B cell (primary cell): ENCODE measurements around the gene ACSF2. TPM values are rescaled to one million over a fixed set of nuclear protein-coding genes. Genes with fewer than 3 reads are reported as not detected.

Experiments used
- ATAC-seq: fragments of 200-7000 bp; cut with Tn5 transposase; one replicate; pipeline ENCODE4 v1.10.0; 2021; ENCODE audit warnings: low read depth, mild to moderate bottlenecking, moderate number of reproducible peaks, moderate library complexity
- CTCF ChIA-PET: fragments of 350-600 bp; sonication (Branson Sonifier 250); formaldehyde crosslinking; loops from one replicate; lab custom pipeline; 2021; ENCODE audit warnings: antibody characterized with exemption, inconsistent platforms; lab: Charles Lee
- POLR2A ChIA-PET: fragments of 350-600 bp; sonication (Branson Sonifier 250); formaldehyde crosslinking; loops from one replicate; lab custom pipeline; 2021; ENCODE audit warnings: antibody characterized with exemption; lab: Charles Lee
- DNase-seq: peaks from one replicate; pipeline ENCODE4 v3.0.0; 2013
- H2AFZ ChIP-seq: 2 replicates; pipeline ENCODE4 v1.6.1; 2012; ENCODE audit warnings: mild to moderate bottlenecking, low read depth, low read length; ENCODE audit not compliant: insufficient read depth, poor library complexity, severe bottlenecking
- H3K27ac ChIP-seq, 2 donors: 1 replicate in 1 of 2; 2 replicates in 1 of 2; pipeline ENCODE4 v1.5.1; 2012 to 2013; ENCODE audit warnings: low read length in 2 of 2, mild to moderate bottlenecking in 2 of 2, moderate library complexity in 1 of 2
- H3K27me3 ChIP-seq, 4 experiments: fragments of 200-600 bp in 1 of 4; sonication (generic) in 1 of 4; replicated peaks in 1 of 4; 1 replicate in 2 of 4; 2 replicates in 2 of 4; pipeline versions ENCODE4 v1.6.1 to v1.7.0; 2013 to 2016; ENCODE audit warnings: low read length in 3 of 4, mild to moderate bottlenecking in 2 of 4, mixed read lengths in 1 of 4, moderate library complexity in 1 of 4; ENCODE audit not compliant: insufficient read depth in 4 of 4, control insufficient read depth in 3 of 4; ENCODE audit errors: control extremely low read depth in 1 of 4
- H3K36me3 ChIP-seq, 2 experiments: replicated peaks in 1 of 2; 1 replicate in 1 of 2; 2 replicates in 1 of 2; pipeline versions ENCODE4 v1.6.1 to v1.7.1; 2013; ENCODE audit warnings: low read length in 1 of 2; ENCODE audit not compliant: insufficient read depth in 2 of 2, control insufficient read depth in 1 of 2; ENCODE audit errors: control extremely low read depth in 1 of 2, extremely low read depth in 1 of 2
- H3K4me1 ChIP-seq, 2 donors: fragments of 200-600 bp in 1 of 2; sonication (generic) in 1 of 2; 1 replicate in 1 of 2; 2 replicates in 1 of 2; pipeline versions ENCODE4 v1.5.1 to v1.6.1; 2013 to 2017; ENCODE audit warnings: low read length in 2 of 2; ENCODE audit not compliant: control insufficient read depth in 2 of 2, insufficient read depth in 2 of 2
- H3K4me2 ChIP-seq: replicated peaks from 2 replicates; pipeline ENCODE3; 2012; ENCODE audit warnings: mild to moderate bottlenecking, low read depth, low read length; ENCODE audit not compliant: poor library complexity, severe bottlenecking
- H3K4me3 ChIP-seq, 5 experiments: fragments of 200-600 bp in 1 of 5; sonication (generic) in 1 of 5; 1 replicate in 3 of 5; 2 replicates in 2 of 5; pipeline versions ENCODE4 v1.5.1 to v1.7.0; 2011 to 2016; ENCODE audit warnings: low read length in 4 of 5, mild to moderate bottlenecking in 4 of 5, low read depth in 2 of 5, control low read depth in 1 of 5, moderate library complexity in 1 of 5; ENCODE audit not compliant: insufficient read depth in 1 of 5; ENCODE audit errors: control extremely low read depth in 1 of 5, extremely low read depth in 1 of 5
- H3K79me2 ChIP-seq: fragments of 200-600 bp; sonication (generic); one replicate; pipeline ENCODE4 v1.6.0; 2016; ENCODE audit warnings: low read length; ENCODE audit not compliant: control insufficient read depth, insufficient read depth
- H3K9ac ChIP-seq: fragments of 200-600 bp; sonication (generic); 2 replicates; pipeline ENCODE4 v1.6.1; 2017; ENCODE audit warnings: mild to moderate bottlenecking, low read length, moderate library complexity
- H3K9me3 ChIP-seq, 3 donors: one replicate each; pipeline versions ENCODE4 v1.6.1 to v1.7.1; 2013; ENCODE audit warnings: low read length in 2 of 3; ENCODE audit not compliant: control insufficient read depth in 2 of 3, insufficient read depth in 1 of 3; ENCODE audit errors: control extremely low read depth in 1 of 3
- H4K20me1 ChIP-seq: 2 replicates; pipeline ENCODE4 v1.6.0; 2012; ENCODE audit warnings: mild to moderate bottlenecking, low read length; ENCODE audit not compliant: insufficient read depth, control insufficient read depth, poor library complexity, severe bottlenecking
- H3K27ac Mint-ChIP-seq: one replicate; pipeline ENCODE4 v1.8.0; 2021; ENCODE audit warnings: mixed read lengths
- H3K27me3 Mint-ChIP-seq: one replicate; pipeline ENCODE4 v1.8.0; 2021; ENCODE audit warnings: mixed read lengths
- H3K4me1 Mint-ChIP-seq: one replicate; pipeline ENCODE4 v1.8.0; 2021; ENCODE audit warnings: mixed read lengths
- H3K4me3 Mint-ChIP-seq: one replicate; pipeline ENCODE4 v1.8.0; 2021; ENCODE audit warnings: mixed read lengths
- H3K9me3 Mint-ChIP-seq: one replicate; pipeline ENCODE4 v1.8.0; 2022; ENCODE audit warnings: mixed read lengths; ENCODE audit not compliant: insufficient read depth
- EZH2 ChIP-seq: IDR thresholded peaks from 2 replicates; pipeline ENCODE4 v1.6.1; 2012; ENCODE audit warnings: borderline replicate concordance, low read depth, mild to moderate bottlenecking, moderate library complexity, low read length; ENCODE audit not compliant: insufficient read depth, poor library complexity, severe bottlenecking
- WGBS: methylation state at CpG from one replicate; pipeline ENCODE4 v1.1.5; 2013; ENCODE audit warnings: missing lambda C conversion rate; ENCODE audit not compliant: insufficient coverage; 5-methylcytosine and 5-hydroxymethylcytosine counted together
- intact Hi-C: fragments of 100-400 bp; cut with micrococcal nuclease; formaldehyde crosslinking; loops from one replicate; pipeline ENCODE4 v1.10.0; 2022
- polyA plus RNA-seq: library from polyadenylated mRNA; depleted of rRNA; stranded (reverse); fragments of >200 nt; gene quantifications from 2 replicates; pipeline ENCODE4 v1.2.3, GENCODE V29; 2012
- total RNA-seq, 2 donors: library from RNA; stranded (reverse); fragments of 120-200 nt in 1 of 2; gene quantifications; 1 replicate in 1 of 2; 2 replicates in 1 of 2; pipeline versions ENCODE4 v1.2.3 to v1.2.4, GENCODE V29; 2013 to 2022
- TF ChIP-seq, protein P1 (sequence below): fragments of 200-600 bp; IDR thresholded peaks from one replicate; pipeline ENCODE4 v1.8.0; 2022; ENCODE audit warnings: antibody characterized with exemption, mild to moderate bottlenecking

Gene ACSF2
- total and polyA plus RNA-seq, 2 donors (not counting 1 experiment from before 2014, with no cell fraction given), result 59.6 to 66.1 TPM

DNA sequence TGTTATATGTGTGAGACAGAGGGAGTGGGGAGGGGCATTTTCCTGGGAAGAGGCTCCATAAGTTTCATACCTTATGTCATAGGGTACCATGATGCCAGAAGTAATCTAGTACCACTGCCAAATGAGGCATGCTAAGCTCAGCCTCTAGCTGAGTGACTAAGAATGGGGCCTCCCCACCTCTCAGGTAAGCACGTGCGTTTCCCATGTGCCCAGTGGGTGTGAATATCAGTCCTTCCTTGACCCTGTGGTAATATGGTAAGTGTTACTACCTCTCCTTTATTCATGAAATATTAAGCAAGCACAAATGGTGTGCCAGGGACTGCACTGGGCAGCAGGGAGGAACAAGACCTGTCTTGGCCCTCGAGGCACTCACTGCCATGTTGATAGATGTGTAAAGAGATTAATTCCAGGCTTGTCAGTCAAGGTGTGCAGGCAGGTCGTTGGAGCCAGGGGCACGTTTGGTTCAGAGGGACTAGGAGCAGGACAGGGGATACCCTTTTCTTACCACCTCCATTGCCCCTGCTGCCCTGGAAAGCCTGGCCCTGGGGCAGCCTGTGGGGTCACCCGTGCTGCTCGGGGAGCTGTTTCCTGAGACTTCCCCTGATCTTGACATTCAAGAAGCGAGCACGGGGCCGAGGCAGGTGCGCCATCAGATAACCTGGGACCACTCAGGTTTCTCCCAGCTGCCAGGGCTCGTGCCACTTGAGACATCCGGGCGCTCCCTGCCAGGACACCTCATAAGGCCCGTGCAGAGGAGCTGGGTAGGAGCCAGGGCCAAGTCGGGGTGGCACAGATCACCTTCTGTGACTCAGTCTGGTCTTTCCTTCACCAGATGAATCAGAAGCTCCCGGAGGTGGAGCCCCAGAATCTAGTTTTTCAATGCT, 61.4 kb downstream of the ACSF2 start:
- Mint-ChIP-seq H3K4me1 (peaks cover 1% of the 10 kb centered on the region), H3K27ac (no peak overlapping the region), H3K4me3 (no peak overlapping the region), H3K9me3 (no peaks in the 10 kb centered on the region), H3K27me3 (no peaks in the 10 kb centered on the region)
- Histone ChIP-seq H4K20me1 (no peaks in the 10 kb centered on the region), H3K4me3 (no peak overlapping the region), H3K36me3 (peaks cover 6 to 30% of the 10 kb centered on the region in 2 experiments), H3K4me1 (no peaks in the 10 kb centered on the region), H3K27me3 (no peaks in the 10 kb centered on the region), H2AFZ (no peak overlapping the region), H3K9me3 (no peaks in the 10 kb centered on the region), H3K27ac (no peak overlapping the region), H3K4me2 (no peak overlapping the region), H3K79me2 (no peaks in the 10 kb centered on the region), H3K9ac (no peak overlapping the region)
- intact Hi-C loops, result no loop called here
- ATAC-seq (no peak), DNase-seq (no peak)
- CTCF ChIA-PET, result interaction anchor here (0.7 to 1.0 kb wide), 2 partner anchors 11 to 14 kb away, joined by 4 read pairs; no protein-coding TSS in a partner anchor
- TF ChIP-seq EZH2, result no peak
- TF ChIP-seq, protein P1, sequence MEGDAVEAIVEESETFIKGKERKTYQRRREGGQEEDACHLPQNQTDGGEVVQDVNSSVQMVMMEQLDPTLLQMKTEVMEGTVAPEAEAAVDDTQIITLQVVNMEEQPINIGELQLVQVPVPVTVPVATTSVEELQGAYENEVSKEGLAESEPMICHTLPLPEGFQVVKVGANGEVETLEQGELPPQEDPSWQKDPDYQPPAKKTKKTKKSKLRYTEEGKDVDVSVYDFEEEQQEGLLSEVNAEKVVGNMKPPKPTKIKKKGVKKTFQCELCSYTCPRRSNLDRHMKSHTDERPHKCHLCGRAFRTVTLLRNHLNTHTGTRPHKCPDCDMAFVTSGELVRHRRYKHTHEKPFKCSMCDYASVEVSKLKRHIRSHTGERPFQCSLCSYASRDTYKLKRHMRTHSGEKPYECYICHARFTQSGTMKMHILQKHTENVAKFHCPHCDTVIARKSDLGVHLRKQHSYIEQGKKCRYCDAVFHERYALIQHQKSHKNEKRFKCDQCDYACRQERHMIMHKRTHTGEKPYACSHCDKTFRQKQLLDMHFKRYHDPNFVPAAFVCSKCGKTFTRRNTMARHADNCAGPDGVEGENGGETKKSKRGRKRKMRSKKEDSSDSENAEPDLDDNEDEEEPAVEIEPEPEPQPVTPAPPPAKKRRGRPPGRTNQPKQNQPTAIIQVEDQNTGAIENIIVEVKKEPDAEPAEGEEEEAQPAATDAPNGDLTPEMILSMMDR, result no peak
- 94% methylated on average over 13 of the region's 17 CpGs for WGBS
- POLR2A ChIA-PET, result no interaction called here

DNA sequence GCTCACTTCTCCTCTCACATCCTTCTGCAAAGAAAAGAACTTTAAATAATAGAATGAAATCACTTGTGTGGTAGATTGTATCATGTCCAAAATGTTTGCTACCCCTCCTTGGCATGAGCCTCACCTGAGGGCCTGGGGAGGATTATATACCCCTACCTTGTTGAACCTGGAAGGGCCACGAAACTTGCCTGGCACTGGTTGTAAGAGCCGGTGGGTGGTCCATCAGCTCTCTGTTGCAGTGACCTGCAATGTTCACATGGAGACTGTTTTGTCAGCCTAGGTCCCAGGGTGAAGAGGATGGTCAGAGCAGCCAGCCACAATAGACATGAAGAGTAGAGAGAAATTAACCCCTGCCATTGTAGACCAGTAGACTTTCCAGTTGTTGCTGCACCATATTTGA, 62.9 kb downstream of the ACSF2 start:
- Histone ChIP-seq H3K4me3 (no peak overlapping the region), H3K4me2 (no peak overlapping the region), H2AFZ (no peak overlapping the region), H3K27me3 (no peaks in the 10 kb centered on the region), H3K9ac (no peak overlapping the region), H3K4me1 (no peaks in the 10 kb centered on the region), H3K79me2 (no peaks in the 10 kb centered on the region), H3K9me3 (no peaks in the 10 kb centered on the region), H3K36me3 (peaks cover 4 to 18% of the 10 kb centered on the region in 2 experiments), H3K27ac (no peak overlapping the region), H4K20me1 (no peaks in the 10 kb centered on the region)
- Mint-ChIP-seq H3K9me3 (no peaks in the 10 kb centered on the region), H3K27me3 (no peaks in the 10 kb centered on the region), H3K27ac (no peak overlapping the region), H3K4me3 (no peak overlapping the region), H3K4me1 (no peaks in the 10 kb centered on the region)
- ChIA-PET POLR2A (no interaction called here), CTCF (interaction anchor here (1.0 to 1.2 kb wide), 2 partner anchors 12 to 18 kb away, joined by 3 to 4 read pairs; no protein-coding TSS in a partner anchor)
- 86% methylated on average over 1 of the region's 2 CpGs for WGBS
- ATAC-seq (no peak), DNase-seq (no peak)
- intact Hi-C loops, result no loop called here
- TF ChIP-seq, protein P1, result no peak
- TF ChIP-seq EZH2, result no peak
